Trophoblast cell (in vitro differentiated cells and primary cell): ENCODE results near the gene PAM.

Experiments used
- DNase-seq, 2 donors: peaks; one replicate each; pipeline ENCODE4 v3.0.0-alpha.2; 2016
- H2AFZ ChIP-seq: 2 replicates; pipeline ENCODE4 v1.6.1; 2013; ENCODE audit warnings: low read length, moderate library complexity, mild to moderate bottlenecking; ENCODE audit not compliant: insufficient read depth, poor library complexity
- H2AK5ac ChIP-seq: 2 replicates; pipeline ENCODE4 v1.6.1; 2013; ENCODE audit warnings: mild to moderate bottlenecking, low read length
- H2BK120ac ChIP-seq: 2 replicates; pipeline ENCODE4 v1.6.1; 2013; ENCODE audit warnings: low read length, mild to moderate bottlenecking, moderate library complexity; ENCODE audit not compliant: insufficient read depth, poor library complexity
- H2BK12ac ChIP-seq: 2 replicates; pipeline ENCODE4 v1.6.1; 2013; ENCODE audit warnings: mild to moderate bottlenecking, low read length, moderate library complexity
- H2BK5ac ChIP-seq: 2 replicates; pipeline ENCODE4 v1.6.1; 2013; ENCODE audit warnings: low read length, low read depth, moderate library complexity, mild to moderate bottlenecking; ENCODE audit not compliant: poor library complexity
- H3K14ac ChIP-seq: 2 replicates; pipeline ENCODE4 v1.6.1; 2013; ENCODE audit warnings: mild to moderate bottlenecking, low read length
- H3K18ac ChIP-seq: 2 replicates; pipeline ENCODE4 v1.6.1; 2013; ENCODE audit warnings: mild to moderate bottlenecking, low read length
- H3K23ac ChIP-seq: 2 replicates; pipeline ENCODE4 v1.6.1; 2013; ENCODE audit warnings: low read length
- H3K27ac ChIP-seq: 2 replicates; pipeline ENCODE4 v1.5.1; 2013; ENCODE audit warnings: low read depth, mild to moderate bottlenecking, inconsistent platforms, low read length, moderate library complexity
- H3K27me3 ChIP-seq: 2 replicates; pipeline ENCODE4 v1.6.1; 2013; ENCODE audit warnings: inconsistent platforms, mild to moderate bottlenecking, low read length, moderate library complexity; ENCODE audit not compliant: insufficient read depth
- H3K36me3 ChIP-seq, 2 experiments: 1 replicate in 1 of 2; 2 replicates in 1 of 2; pipeline ENCODE4 v1.6.1; 2013; ENCODE audit warnings: low read length in 2 of 2, mild to moderate bottlenecking in 2 of 2, moderate library complexity in 1 of 2; ENCODE audit not compliant: insufficient read depth in 2 of 2, control insufficient read depth in 1 of 2
- H3K4ac ChIP-seq: 2 replicates; pipeline ENCODE4 v1.6.1; 2013; ENCODE audit warnings: low read depth, mild to moderate bottlenecking, low read length, moderate library complexity
- H3K4me1 ChIP-seq, 2 experiments: 1 replicate in 1 of 2; 2 replicates in 1 of 2; pipeline ENCODE4 v1.6.1; 2013; ENCODE audit warnings: low read length in 2 of 2, mild to moderate bottlenecking in 2 of 2, moderate library complexity in 1 of 2; ENCODE audit not compliant: insufficient read depth in 2 of 2, control insufficient read depth in 1 of 2
- H3K4me2 ChIP-seq: 2 replicates; pipeline ENCODE4 v1.6.1; 2013; ENCODE audit warnings: inconsistent platforms, mild to moderate bottlenecking, low read length, moderate library complexity
- H3K4me3 ChIP-seq: 2 replicates; pipeline ENCODE4 v1.5.1; 2013; ENCODE audit warnings: mild to moderate bottlenecking, low read depth, low read length, inconsistent platforms
- H3K79me1 ChIP-seq: one replicate; pipeline ENCODE4 v1.6.1; 2013; ENCODE audit warnings: low read length
- H3K79me2 ChIP-seq: 2 replicates; pipeline ENCODE4 v1.6.1; 2013; ENCODE audit warnings: low read length, mild to moderate bottlenecking; ENCODE audit not compliant: control insufficient read depth, insufficient read depth, poor library complexity
- H3K9ac ChIP-seq: 2 replicates; pipeline ENCODE4 v1.6.1; 2013; ENCODE audit warnings: mild to moderate bottlenecking, low read length
- H3K9me3 ChIP-seq: 2 replicates; pipeline ENCODE4 v1.6.1; 2013; ENCODE audit warnings: low read depth, mild to moderate bottlenecking, control low read depth, inconsistent platforms, low read length; ENCODE audit not compliant: insufficient read depth
- H4K12ac ChIP-seq: 2 replicates; pipeline ENCODE4 v1.6.1; 2013; ENCODE audit warnings: low read depth, mild to moderate bottlenecking, low read length, moderate library complexity
- H4K8ac ChIP-seq: 2 replicates; pipeline ENCODE4 v1.6.1; 2013; ENCODE audit warnings: low read depth, mild to moderate bottlenecking, low read length, moderate library complexity
- H4K91ac ChIP-seq: one replicate; pipeline ENCODE4 v1.6.1; 2013; ENCODE audit warnings: low read depth, mild to moderate bottlenecking, low read length, moderate library complexity
- WGBS: extraction: QIAGEN DNeasy Blood & Tissue Kit; methylation state at CpG from one replicate; pipeline ENCODE4 v1.1.7; 2013; ENCODE audit warnings: missing lambda C conversion rate; ENCODE audit not compliant: insufficient read length, insufficient coverage; ENCODE audit errors: extremely low coverage; 5-methylcytosine and 5-hydroxymethylcytosine counted together

PAM gene

GRCh38 chr5:102910240-102911226 is 155.4 kb downstream of the PAM start:
- H2BK5ac ChIP-seq = no peak overlapping the region
- no peaks in the 10 kb centered on the region for H3K4me1 ChIP-seq
- no peak overlapping the region for H3K27ac ChIP-seq
- no peak overlapping the region for H3K4ac ChIP-seq
- no peaks in the 10 kb centered on the region for H3K27me3 ChIP-seq
- H3K23ac ChIP-seq = no peak overlapping the region
- no peak overlapping the region for H4K12ac ChIP-seq
- no peaks in the 10 kb centered on the region for H3K79me2 ChIP-seq
- H3K4me3 ChIP-seq = no peak overlapping the region
- peak in 1 of 2 donors; percentile 53 for DNase-seq
- H4K8ac ChIP-seq = no peak overlapping the region
- H3K9ac ChIP-seq = no peak overlapping the region
- no peak overlapping the region for H4K91ac ChIP-seq
- no peak overlapping the region for H2BK12ac ChIP-seq
- no peak overlapping the region for H2AK5ac ChIP-seq
- H2AFZ ChIP-seq = no peak overlapping the region
- H3K18ac ChIP-seq = no peak overlapping the region
- H3K36me3 ChIP-seq = no peaks in the 10 kb centered on the region
- no peak overlapping the region for H3K14ac ChIP-seq
- H3K79me1 ChIP-seq = no peaks in the 10 kb centered on the region
- no peak overlapping the region for H2BK120ac ChIP-seq
- WGBS = no CpG with 5 or more reads among the region's 6 CpGs
- no peaks in the 10 kb centered on the region for H3K9me3 ChIP-seq
- H3K4me2 ChIP-seq = no peak overlapping the region

DNA sequence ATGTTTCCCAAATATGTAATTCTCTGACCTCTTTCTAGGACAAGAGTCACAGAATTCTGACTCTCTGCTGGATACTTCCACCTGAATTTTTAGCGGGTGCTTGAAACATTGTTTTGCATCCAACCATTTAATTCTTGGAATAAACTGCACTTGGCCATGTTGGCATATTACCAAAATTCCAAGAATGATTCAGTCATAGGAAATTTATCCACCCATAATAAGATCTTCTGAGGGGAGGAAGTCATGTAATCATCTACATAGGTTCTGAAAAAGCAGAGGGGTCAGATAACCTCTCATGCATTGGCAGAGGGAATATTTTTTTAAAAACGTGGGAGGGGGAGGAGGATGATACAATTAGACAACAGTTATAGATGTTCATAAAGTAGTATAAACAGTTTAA is 156.9 kb downstream of the PAM start:
- Histone ChIP-seq H4K91ac (no peak overlapping the region), H3K79me1 (no peaks in the 10 kb centered on the region), H2BK120ac (no peak overlapping the region), H2BK5ac (no peak overlapping the region), H3K27me3 (no peaks in the 10 kb centered on the region), H3K79me2 (no peaks in the 10 kb centered on the region), H2BK12ac (no peak overlapping the region), H3K9me3 (no peaks in the 10 kb centered on the region), H3K4me2 (no peak overlapping the region), H3K4ac (no peak overlapping the region), H3K4me1 (no peaks in the 10 kb centered on the region), H4K8ac (no peak overlapping the region), H4K12ac (no peak overlapping the region), H3K14ac (no peak overlapping the region), H3K36me3 (no peaks in the 10 kb centered on the region), H3K4me3 (no peak overlapping the region), H2AK5ac (no peak overlapping the region), H3K18ac (no peak overlapping the region), H3K27ac (no peak overlapping the region), H3K23ac (no peak overlapping the region), H2AFZ (no peak overlapping the region), H3K9ac (no peak overlapping the region)
- DNase-seq = no peak
- no CpG with 5 or more reads among the region's 2 CpGs for WGBS

DNA sequence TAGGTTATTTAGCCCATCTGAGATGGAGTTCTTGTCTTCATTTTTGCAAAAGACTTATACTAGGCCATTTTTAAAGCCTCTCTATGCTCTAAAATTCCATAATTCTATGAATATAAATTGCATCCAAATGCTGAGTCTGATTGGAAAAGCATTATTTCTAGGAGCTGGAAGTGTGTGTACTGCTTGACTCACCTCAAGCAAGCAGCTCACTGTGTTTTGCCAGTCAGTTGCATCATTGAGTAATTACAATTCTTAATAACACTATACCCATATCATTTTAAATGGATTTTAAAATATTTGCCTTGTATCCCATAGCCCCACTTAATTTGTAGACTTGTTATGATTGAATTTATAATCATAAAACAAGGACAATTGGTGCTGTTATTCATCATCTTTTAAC is 161.0 kb downstream of the PAM start:
- Histone ChIP-seq H2AFZ (no peak overlapping the region), H4K91ac (no peak overlapping the region), H3K14ac (no peak overlapping the region), H4K8ac (no peak overlapping the region), H3K27me3 (no peaks in the 10 kb centered on the region), H3K79me1 (no peaks in the 10 kb centered on the region), H3K36me3 (no peaks in the 10 kb centered on the region), H3K79me2 (no peaks in the 10 kb centered on the region), H3K18ac (no peak overlapping the region), H2AK5ac (no peak overlapping the region), H3K4me3 (no peak overlapping the region), H2BK120ac (no peak overlapping the region), H3K23ac (no peak overlapping the region), H3K9me3 (no peaks in the 10 kb centered on the region), H3K9ac (no peak overlapping the region), H3K4me1 (no peaks in the 10 kb centered on the region), H2BK12ac (no peak overlapping the region), H4K12ac (no peak overlapping the region), H2BK5ac (no peak overlapping the region), H3K4me2 (no peak overlapping the region), H3K27ac (no peak overlapping the region), H3K4ac (no peak overlapping the region)
- DNase-seq = no peak

DNA sequence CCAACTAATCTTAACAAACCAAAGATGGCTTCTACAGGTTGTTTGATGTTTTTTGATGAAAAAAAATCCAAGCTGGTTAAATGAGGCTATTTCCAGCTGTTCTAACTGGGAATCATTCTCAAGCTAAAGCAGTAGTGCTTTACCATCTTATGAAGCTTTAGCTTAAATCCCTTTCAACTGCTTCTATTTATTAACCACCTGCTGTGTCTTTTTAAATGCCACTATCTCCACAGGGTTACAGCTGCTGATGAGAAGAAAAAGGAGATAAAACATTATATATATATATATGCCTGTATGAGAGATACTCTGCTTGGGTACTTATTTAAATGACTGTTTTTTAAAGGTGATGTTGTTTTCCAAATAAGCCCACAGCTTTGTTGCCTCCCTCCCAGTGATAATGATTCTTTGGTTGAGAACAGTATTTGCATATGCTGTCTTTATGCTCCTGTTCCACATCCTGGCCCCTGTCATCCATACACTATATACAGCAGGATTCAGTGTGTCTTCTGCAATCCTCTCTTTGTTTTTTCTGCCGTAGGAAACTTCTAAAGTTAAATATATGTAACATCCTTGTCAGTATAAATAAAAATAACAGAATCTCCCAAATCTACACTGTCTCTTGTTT is 164.0 kb downstream of the PAM start:
- Histone ChIP-seq H3K4me3 (no peak overlapping the region), H4K12ac (no peak overlapping the region), H2BK120ac (no peak overlapping the region), H3K18ac (no peak overlapping the region), H3K36me3 (no peaks in the 10 kb centered on the region), H3K4me1 (no peaks in the 10 kb centered on the region), H2BK5ac (no peak overlapping the region), H3K14ac (no peak overlapping the region), H3K9me3 (no peaks in the 10 kb centered on the region), H3K9ac (no peak overlapping the region), H2AFZ (no peak overlapping the region), H3K27ac (no peak overlapping the region), H3K79me1 (no peaks in the 10 kb centered on the region), H2BK12ac (no peak overlapping the region), H3K27me3 (no peaks in the 10 kb centered on the region), H3K4me2 (no peak overlapping the region), H3K4ac (no peak overlapping the region), H4K91ac (no peak overlapping the region), H3K23ac (no peak overlapping the region), H2AK5ac (no peak overlapping the region), H3K79me2 (no peaks in the 10 kb centered on the region), H4K8ac (no peak overlapping the region)
- DNase-seq = no peak
- no CpG with 5 or more reads among the region's 1 CpG for WGBS
